NCI-H2227 (cell line): ENCODE results near the gene CTCFL.

Experiments
- DNase-seq: peaks from one replicate; lab custom pipeline; 2025; ENCODE audit not compliant: unreplicated experiment; lab: John Stamatoyannopoulos, UW

CTCFL gene

GRCh38 chr20:57560554-57561355, 35.8 kb upstream of the CTCFL start, which contains the start of gene PCK1:
Gene PCK1 (plus strand): TSS chr20:57561110. CDS start chr20:57561412, 302 bp downstream.
- DNase-seq, result no peak

DNA sequence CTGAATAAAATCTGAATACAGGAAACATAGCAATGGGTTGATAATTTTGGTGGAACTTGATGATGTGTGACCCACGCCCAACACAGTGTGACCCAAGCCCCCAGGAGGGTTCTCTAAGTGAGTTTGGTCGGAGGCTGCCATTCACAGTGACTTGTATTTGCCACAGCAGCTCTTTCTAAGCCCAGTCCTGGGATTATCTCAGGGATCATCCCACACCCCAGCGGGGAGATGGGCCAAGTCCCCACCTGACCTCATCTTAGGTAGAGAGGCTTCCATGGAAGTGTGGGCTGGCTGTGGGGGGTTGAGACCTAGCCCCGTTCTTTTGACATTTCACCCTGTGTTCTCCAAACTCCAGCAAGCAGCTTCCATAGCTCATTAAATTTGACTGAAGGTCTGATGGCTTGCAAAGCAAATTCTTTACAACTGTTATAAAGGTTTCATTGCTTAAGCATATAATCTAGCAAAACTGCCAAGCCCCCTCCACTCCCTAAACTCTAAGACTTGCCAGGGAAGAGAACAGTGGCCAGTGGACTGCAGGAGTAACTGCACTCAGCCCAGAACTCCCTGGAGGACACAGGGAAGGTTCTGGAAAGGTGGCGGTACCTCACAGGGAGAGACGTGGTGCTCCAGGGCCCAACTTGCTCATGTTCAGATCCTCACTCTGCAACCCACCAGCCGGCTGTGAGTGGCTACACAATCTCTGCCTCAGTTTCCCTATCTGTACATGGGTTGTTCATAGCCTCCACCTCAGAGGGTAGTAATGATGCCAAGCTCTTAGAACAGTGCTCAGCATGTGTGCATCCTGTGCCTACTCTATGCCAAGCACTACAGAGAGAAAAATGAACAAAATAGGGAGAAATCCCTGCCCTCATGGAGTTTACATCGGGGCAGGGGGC, 35.0 kb upstream of the CTCFL start:
- DNase-seq, result no peak

DNA sequence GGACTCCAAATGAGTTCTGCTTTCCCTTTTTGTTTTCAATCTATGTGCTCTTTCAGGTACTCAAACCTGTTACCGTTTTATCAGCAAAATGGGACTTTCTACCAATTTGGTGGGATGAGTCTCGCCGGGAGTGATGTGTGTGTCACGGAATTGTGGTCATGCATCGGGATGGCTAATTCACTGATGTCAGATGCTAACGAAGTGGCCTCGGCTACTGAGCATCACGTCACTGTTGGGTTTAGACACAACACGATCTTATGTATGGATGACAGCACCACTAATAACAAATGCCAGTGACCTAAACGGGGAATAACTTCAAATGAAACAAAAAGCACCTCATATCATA, 34.3 kb upstream of the CTCFL start:
- DNase-seq, result no peak

GRCh38 chr20:57558614-57559288, 33.8 kb upstream of the CTCFL start:
- no peak for DNase-seq

DNA sequence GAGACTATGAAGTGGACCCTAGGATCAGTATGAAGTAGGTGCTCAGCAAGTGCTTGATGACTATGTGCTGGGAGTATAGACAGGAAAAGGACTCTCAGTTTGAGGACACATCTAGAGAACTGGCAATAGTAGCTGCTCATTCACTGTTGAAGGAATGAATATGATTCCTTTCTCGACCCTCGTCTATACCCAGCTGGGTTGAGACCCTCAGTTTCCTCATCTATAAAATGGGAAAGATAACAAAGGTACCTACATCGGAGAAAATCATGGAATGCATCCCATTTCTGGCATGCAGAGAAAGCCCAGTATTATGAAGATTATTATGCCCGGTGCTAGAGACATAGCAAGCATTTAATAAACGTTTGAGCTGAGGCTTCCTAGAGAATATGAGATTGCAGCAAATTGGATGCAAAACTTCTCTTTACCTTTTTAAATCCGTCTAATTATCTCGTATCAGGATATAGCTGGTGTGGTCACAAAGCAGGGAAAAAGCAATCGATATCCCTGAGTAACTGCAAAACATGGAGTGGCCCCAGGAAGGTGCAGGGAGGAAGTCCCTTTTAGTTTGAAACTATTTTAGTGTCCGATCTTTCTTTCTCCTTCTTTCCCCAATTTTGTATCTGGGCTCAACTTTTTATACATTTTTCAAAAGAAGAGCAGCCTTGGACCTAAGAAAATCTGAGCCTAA, 33.1 kb upstream of the CTCFL start:
- DNase-seq, result no peak

DNA sequence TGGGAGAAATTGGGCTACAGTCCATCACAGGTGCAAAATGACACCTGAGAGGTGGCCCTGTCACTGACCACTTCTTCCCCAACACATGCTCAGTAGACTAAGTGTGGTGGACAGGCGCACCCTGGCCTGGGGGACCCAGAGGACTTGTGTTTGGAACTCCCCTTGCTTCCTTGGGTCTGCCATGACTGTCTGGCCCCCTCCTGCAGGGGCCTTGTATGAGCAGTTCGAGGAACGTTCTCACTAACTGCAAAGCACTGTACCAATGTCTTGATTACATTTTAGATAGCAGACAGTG, 32.0 kb upstream of the CTCFL start:
- no peak for DNase-seq

DNA sequence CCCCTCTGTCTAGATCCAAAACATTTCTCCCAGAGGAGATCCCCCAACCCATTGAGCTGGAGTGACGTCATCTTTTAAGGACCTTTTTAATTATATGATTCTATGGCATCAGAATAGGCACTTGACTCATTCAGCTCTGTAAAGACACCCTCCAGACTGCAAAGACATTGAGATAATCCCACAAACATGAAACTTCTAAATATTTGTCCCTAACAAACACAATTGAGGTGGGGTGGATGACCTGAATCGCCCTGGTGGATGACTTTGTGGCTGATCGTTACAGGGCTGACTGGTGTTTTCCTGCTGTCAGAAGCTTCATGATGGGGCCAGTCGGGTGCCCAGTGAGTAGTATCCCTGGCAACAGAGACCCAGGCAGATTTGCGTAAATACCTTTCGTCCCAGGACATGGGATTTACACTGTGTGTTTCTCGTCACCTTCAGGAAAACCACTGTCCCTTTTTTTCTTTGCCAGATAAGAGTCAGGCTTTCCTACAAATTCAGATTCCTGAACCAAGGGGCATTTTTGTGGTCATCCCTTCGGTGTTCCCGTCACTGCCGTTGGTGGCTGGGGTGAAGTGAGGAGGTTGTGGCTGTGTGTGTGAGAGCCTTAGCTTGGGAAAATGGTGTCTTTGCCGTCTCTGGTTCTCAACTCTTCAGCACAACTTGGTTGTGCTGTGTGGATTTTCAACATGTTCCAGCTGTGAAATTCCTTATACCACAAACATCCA, 30.7 kb upstream of the CTCFL start:
- no peak for DNase-seq

DNA sequence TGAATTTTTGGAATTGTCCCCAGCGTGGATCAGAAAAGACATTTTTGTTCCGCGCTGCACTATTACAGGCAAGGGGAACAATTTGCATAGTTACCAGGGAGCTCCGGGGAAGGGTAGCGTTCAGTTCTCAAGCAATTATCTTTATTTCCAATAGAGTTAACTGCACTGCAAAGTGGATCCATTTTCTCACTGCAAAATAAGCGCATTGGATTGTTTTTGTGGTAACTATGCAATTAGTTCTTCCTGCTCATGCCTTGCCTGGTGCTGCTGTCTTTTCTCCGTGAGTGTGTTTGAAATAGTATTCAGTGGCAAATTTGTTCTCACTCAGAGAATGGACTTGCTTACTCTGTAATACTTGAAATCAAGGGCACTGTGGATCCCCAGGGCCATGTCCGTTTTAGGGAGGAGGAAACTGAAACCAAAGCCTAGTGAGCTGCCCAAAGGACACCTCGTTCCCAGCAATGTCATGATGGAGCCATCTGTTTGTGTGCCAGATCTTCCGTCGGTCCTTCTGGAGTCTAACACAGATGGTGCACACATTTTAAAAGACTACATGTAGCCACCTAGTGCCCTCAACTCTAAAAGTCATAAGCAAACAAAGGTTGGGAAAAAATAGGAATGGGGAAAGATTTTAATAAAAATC, 28.6 kb upstream of the CTCFL start:
- DNase-seq, result peak; percentile 22

DNA sequence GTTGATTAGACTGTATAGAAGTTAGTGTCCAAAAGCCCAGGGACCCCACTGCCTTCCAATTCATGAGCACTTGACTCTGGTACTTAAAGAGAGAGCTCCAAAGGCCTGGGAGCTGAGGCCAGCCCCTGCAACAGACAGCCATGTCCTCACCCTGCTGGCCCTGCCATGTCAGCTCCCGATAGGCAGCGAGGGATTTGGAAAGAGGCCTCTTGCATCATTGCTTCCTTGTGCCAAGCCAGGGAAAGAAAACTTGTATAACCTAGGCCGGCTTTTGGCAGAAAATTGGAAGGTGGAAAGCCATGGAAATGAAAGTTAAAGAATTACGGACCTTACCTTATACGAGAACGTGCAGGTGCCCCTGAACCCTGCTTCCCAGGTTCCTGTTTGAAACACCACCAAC, 27.5 kb upstream of the CTCFL start:
- no peak for DNase-seq

- DNase-seq, result no peak
Observed at GRCh38 chr20:57548177-57549058, 23.5 kb upstream of the CTCFL start.

DNA sequence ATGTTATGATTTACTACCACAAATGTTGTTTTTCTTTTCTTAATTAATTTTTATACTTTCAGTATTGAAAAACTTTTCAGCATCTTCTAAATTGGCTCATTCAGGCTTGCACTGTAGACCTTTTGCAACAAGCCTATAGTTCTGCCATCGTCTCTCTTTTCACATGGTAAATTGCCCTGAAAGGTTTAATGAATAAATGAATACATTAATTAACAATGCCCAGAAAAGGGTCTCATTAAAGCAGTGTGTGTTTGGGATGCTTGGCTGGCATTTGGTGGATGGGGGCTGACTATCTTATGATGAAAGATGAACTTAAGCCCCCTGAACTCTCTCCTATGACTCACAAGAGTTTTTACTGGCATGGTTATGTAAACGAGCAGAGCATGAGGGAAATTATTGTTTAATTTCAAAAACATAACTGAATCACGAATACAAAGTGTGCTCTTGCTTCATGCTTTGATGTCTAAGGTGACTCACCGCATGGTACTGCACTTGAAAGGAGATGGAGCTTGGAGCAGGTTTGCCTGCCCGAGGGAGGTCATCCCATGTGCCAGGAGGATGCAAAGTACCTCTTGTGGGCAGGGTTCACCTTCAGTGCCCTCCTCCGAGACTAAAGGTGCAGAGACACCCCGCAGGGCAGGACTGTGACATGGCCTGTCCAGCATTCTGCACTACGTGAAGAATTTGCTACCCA, 22.2 kb upstream of the CTCFL start:
- DNase-seq, result no peak

DNA sequence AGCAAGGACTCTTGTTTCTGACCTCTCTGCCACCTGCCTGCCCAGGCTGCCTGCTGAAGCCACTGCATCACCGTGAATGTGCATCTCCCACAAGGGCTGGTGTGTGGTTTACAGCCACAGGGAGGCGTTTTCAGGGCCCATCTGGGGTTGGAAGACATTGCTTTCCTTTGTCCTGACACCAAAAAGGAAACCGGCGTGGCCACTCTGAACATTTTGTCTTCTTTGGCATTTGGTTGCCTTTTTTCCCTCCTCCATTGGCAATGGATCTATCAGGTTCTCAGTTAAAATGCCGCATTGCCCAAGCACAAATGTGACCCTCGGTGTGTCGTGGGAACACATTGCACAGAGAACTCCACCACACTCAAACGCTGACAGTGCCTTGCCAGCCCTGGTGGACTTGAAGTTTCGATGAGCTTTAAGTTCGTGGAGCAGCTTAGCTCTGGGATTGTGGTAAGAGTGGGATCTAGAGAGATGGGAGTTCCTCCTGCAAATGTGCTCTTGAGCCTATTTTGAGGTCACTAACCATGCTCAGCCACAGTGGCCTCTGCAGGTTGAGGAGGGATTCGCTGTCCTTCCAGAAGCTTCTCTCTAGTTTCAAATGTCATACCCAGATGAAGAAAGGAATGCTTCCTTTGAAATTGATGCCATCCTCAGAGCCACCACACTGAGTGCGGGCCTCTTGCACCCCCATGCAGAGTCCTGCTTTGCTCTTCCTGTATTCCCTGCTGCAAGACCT, 21.2 kb upstream of the CTCFL start:
- DNase-seq, result no peak

DNA sequence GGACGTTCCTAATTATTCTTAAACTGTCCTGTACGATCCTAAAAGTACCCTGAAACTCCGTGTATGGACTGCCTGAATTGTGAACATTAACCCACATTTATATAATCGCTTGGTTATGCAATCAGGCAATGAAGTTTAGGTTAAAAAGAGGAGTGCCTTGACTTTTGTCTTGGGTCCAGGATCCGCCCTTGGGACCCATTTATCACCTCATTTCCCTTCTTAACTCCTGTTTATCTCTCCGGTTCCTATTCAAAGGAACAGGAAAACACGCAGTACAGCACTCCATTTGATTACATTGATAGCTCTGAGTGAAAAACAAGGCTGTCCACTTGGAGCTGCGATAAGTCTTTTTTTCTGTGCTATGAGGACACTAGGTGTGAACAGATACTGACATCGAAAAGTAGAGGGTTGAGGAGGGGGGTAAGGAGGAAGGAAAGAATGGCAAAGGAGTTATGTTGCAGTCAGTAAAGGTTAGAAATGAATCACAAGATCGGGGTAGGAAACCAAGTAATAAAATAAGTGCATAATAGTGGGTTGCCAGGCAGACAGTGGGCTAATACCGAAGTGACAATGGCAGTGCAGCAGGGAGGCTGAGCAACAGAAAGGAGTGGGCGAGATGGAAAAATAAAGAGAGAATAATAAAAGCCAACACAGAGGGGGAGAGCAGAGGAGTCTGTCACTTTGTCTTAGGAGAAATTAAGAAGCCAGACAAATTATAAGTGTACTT, 20.1 kb upstream of the CTCFL start:
- DNase-seq, result no peak

- no peak for DNase-seq
Observed at GRCh38 chr20:57543754-57544153, 18.8 kb upstream of the CTCFL start.

- no peak for DNase-seq
Observed at GRCh38 chr20:57540890-57541580, 16.1 kb upstream of the CTCFL start.

DNA sequence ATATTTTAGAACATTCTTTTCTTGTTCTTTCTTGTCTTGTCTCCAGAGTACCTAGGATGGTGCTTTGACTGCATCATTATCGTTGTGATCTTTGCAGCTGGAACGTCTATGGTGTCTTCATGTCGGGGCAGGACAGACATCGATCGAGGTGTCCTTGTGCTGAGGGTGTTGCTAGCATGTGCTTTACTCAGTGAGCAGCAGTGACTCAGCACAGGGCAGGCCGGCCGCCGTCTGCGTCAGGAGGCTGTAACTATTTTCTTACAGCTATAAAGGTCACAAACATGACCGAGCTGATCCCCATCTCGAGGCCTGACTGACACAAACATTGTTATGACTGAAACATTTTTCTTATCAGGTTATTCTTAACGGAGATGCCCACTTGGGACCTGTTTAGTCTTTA, 14.9 kb upstream of the CTCFL start:
- no peak for DNase-seq

- no peak for DNase-seq
Observed at GRCh38 chr20:57537822-57538221, 12.9 kb upstream of the CTCFL start.
